ENCODE measurements around the gene BANP. TPM values are rescaled to one million over a fixed set of nuclear protein-coding genes. Genes with fewer than 3 reads are reported as not detected.
A peak's percentile ranks its signal among the peaks of the same experiment; 100 is the strongest.

The BANP gene
- total RNA-seq, 1 donor from 2014 or later, result 53.9 TPM

DNA sequence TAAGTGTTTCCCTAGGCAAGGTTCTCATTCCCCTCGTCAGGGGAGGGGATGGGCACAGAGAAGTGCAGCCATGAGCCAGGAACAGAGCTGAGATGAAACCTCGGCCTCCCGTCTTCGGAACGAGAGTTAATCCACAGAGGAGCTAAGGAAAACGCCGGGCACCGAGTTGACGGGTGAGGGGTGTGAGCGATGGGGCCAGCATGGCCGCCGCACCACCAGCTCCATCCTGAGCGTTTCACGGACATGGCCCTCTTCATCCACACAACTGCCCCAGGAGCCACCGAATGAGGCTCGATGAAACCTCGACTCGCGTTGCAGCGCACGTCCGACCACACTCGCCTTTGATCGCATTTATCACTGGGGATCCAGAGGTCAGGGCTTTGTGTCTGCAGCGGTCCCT is 36.4 kb upstream of the BANP start:
- Mint-ChIP-seq H3K4me3 (ENCODE audit: low read depth) (no peak overlapping the region), H3K27me3 (peaks cover 14% of the 10 kb centered on the region), H3K36me3 (ENCODE audit: insufficient read depth) (no peaks in the 10 kb centered on the region), H3K27ac (no peak overlapping the region), H3K4me1 (ENCODE audit: low read depth) (no peaks in the 10 kb centered on the region), H3K9me3 (ENCODE audit: low read depth) (no peaks in the 10 kb centered on the region)
- DNase-seq (ENCODE audit: low spot score, unreplicated experiment), result no peak
- TF ChIP-seq, protein P1, sequence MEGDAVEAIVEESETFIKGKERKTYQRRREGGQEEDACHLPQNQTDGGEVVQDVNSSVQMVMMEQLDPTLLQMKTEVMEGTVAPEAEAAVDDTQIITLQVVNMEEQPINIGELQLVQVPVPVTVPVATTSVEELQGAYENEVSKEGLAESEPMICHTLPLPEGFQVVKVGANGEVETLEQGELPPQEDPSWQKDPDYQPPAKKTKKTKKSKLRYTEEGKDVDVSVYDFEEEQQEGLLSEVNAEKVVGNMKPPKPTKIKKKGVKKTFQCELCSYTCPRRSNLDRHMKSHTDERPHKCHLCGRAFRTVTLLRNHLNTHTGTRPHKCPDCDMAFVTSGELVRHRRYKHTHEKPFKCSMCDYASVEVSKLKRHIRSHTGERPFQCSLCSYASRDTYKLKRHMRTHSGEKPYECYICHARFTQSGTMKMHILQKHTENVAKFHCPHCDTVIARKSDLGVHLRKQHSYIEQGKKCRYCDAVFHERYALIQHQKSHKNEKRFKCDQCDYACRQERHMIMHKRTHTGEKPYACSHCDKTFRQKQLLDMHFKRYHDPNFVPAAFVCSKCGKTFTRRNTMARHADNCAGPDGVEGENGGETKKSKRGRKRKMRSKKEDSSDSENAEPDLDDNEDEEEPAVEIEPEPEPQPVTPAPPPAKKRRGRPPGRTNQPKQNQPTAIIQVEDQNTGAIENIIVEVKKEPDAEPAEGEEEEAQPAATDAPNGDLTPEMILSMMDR (IDR thresholded peaks at IDR 0.05; ENCODE audit: unreplicated experiment), result no peak

DNA sequence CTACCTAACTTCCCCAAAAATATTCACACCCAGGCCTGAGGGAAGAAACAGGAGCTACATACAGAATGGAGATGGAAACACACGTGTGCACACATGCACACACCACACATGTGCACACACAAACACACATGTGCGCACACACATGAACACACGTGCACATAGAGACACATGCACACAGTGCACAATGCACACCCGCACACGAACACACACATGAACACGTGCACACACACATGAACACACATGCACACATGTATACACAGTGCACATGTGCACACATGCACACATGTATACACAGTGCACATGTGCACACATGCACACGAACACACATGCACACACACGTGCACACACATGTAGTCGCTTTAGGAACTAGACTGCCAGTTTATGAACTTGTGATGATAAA is 33.7 kb upstream of the BANP start:
- TF ChIP-seq, protein P1 (IDR thresholded peaks at IDR 0.05; ENCODE audit: unreplicated experiment), result no peak
- H3K4me1 Mint-ChIP-seq (ENCODE audit: low read depth), result no peaks in the 10 kb centered on the region
- no peak overlapping the region for H3K4me3 Mint-ChIP-seq (ENCODE audit: low read depth)
- H3K36me3 Mint-ChIP-seq (ENCODE audit: insufficient read depth), result no peaks in the 10 kb centered on the region
- H3K9me3 Mint-ChIP-seq (ENCODE audit: low read depth), result no peaks in the 10 kb centered on the region
- H3K27ac Mint-ChIP-seq, result peak overlapping the region; percentile 52
- no peak for DNase-seq (ENCODE audit: low spot score, unreplicated experiment)
- peaks cover 11% of the 10 kb centered on the region for H3K27me3 Mint-ChIP-seq

DNA sequence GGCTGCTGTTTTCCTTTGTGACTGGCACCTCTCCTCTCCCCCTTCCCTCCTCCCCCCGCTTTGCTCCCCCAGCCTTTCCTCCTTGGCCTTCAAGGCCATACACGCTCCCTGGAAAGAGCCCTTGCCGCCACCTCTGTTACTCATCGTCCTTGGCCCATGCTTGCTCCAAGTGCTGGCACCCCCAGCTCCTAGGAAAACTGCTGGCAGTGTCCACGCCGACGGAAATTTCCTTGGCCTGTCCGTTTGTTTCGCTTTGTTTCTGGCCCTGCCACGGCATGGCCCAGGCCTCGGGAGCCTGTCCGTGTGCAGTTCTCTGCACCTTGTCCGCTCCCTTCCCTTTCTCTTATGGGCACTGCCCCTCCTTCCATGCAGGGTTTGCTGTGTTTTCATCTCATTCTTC is 32.9 kb upstream of the BANP start:
- TF ChIP-seq, protein P1 (IDR thresholded peaks at IDR 0.05; ENCODE audit: unreplicated experiment), result no peak
- H3K4me1 Mint-ChIP-seq (ENCODE audit: low read depth), result no peaks in the 10 kb centered on the region
- H3K27me3 Mint-ChIP-seq, result peaks cover 9% of the 10 kb centered on the region
- H3K9me3 Mint-ChIP-seq (ENCODE audit: low read depth), result no peaks in the 10 kb centered on the region
- H3K4me3 Mint-ChIP-seq (ENCODE audit: low read depth), result no peak overlapping the region
- H3K36me3 Mint-ChIP-seq (ENCODE audit: insufficient read depth), result no peaks in the 10 kb centered on the region
- H3K27ac Mint-ChIP-seq, result no peak overlapping the region
- no peak for DNase-seq (ENCODE audit: low spot score, unreplicated experiment)

DNA sequence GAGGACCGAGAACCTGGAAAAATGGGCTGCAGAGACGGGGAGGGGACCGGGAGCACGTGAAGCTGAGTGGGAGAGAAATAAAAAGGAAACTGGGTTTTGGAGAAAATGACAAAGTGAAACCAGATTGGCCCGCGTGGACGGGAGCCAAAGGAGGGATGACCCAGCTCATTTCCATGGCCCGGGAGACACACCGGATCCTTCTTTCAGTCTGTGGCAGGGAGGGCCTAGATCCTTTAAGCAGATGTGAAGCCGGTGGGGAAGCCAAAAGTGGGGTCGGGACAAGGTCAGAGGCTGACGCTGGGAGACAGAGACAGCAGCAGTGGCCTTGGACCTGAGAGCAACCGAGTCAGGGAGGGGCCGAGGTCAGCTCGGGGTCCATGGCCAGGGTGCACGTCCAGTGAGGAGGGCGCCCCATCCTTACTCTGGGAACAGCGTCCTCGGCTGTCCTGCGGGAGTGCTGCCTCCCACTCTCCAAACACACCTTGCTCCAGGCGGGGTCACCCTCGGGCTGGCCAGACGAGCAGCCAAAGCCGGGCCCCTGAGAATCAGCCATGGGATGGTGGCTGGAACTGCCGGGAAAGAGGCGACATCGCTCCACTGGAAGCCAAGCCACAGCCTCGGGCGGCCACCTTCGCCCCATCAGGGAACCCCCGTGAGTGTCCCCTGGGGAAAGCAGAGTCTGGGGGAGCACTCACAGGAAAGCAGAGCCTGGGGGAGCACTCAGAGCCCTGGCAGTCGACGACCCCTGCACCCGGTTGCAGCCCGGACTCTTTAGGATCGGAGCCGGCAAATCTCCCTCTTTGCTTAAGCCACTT is 32.2 kb upstream of the BANP start:
- Mint-ChIP-seq H3K4me1 (ENCODE audit: low read depth) (no peaks in the 10 kb centered on the region), H3K4me3 (ENCODE audit: low read depth) (no peak overlapping the region), H3K9me3 (ENCODE audit: low read depth) (no peaks in the 10 kb centered on the region), H3K36me3 (ENCODE audit: insufficient read depth) (no peaks in the 10 kb centered on the region), H3K27me3 (peaks cover 9% of the 10 kb centered on the region), H3K27ac (no peak overlapping the region)
- TF ChIP-seq, protein P1 (IDR thresholded peaks at IDR 0.05; ENCODE audit: unreplicated experiment), result no peak
- no peak for DNase-seq (ENCODE audit: low spot score, unreplicated experiment)

DNA sequence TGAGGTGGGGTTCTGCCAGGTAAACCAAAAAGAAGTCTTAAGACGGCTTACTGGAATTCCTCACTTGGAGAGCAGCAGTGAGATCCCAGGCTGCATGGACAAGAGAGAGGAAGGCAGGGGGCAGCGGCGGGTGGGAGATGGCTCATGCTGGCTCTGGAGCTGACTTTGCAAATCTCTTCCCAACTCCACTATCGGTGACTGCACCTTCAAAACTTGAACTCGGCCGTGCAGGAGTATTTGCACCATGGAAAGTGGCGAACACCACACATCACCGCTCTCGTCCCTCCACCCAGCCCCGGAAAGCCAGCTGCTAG is 31.6 kb upstream of the BANP start:
- Mint-ChIP-seq H3K27me3 (peaks cover 12% of the 10 kb centered on the region), H3K36me3 (ENCODE audit: insufficient read depth) (no peaks in the 10 kb centered on the region), H3K27ac (no peak overlapping the region)

More for the DNA sequence above, 31.6 kb upstream of the BANP start:
- no peaks in the 10 kb centered on the region for H3K4me1 Mint-ChIP-seq (ENCODE audit: low read depth)
- TF ChIP-seq, protein P1 (IDR thresholded peaks at IDR 0.05; ENCODE audit: unreplicated experiment), result no peak
- no peak overlapping the region for H3K4me3 Mint-ChIP-seq (ENCODE audit: low read depth)
- no peaks in the 10 kb centered on the region for H3K9me3 Mint-ChIP-seq (ENCODE audit: low read depth)
- no peak for DNase-seq (ENCODE audit: low spot score, unreplicated experiment)

Data from progenitor cell of endocrine pancreas (in vitro differentiated cells).